H1 (cell line): ENCODE results near the gene GOLPH3L. TPM values are rescaled to one million over a fixed set of nuclear protein-coding genes. Genes with fewer than 3 reads are reported as not detected.

Experiments
- ATF3 ChIP-seq: IDR thresholded peaks from 2 replicates; pipeline ENCODE4 v1.6.1; 2011; ENCODE audit warnings: low read depth, mild to moderate bottlenecking, low read length; ENCODE audit not compliant: insufficient read depth
- CHD7 ChIP-seq: fragments of 300-600 bp; sonication (generic); IDR thresholded peaks from 2 replicates; pipeline ENCODE4 v1.7.1; 2012; ENCODE audit warnings: low read length, moderate library complexity, mild to moderate bottlenecking, inconsistent platforms; ENCODE audit not compliant: insufficient replicate concordance
- CTCF ChIP-seq, 3 experiments: IDR thresholded peaks; 1 replicate in 2 of 3; 2 replicates in 1 of 3; pipeline versions ENCODE4 v1.5.1 to v1.6.1; 2011; ENCODE audit warnings: low read length in 3 of 3, mild to moderate bottlenecking in 3 of 3, inconsistent platforms in 2 of 3, low read depth in 1 of 3, moderate library complexity in 1 of 3; ENCODE audit not compliant: insufficient read depth in 1 of 3; ENCODE audit errors: control extremely low read depth in 1 of 3
- HDAC6 ChIP-seq: IDR thresholded peaks from one replicate; pipeline ENCODE4 v1.7.1; 2012; ENCODE audit warnings: low read depth, mild to moderate bottlenecking, inconsistent platforms, low read length, moderate library complexity
- USF2 ChIP-seq: IDR thresholded peaks from 2 replicates; pipeline ENCODE4 v1.6.1; 2011; ENCODE audit warnings: low read length, improper control_type of control experiment
- polyA plus RNA-seq, 7 experiments: library from polyadenylated mRNA; depleted of rRNA in 3 of 7; stranded (reverse) in 5 of 7; unstranded in 2 of 7; fragments of >200 nt in 5 of 7; fragments of 200-250 nt in 2 of 7; gene quantifications; 1 replicate in 5 of 7; 2 replicates in 1 of 7; 4 replicates in 1 of 7; pipeline versions ENCODE4 v1.2.1 to v1.2.3, GENCODE V29; 2011 to 2013; ENCODE audit warnings: missing spikeins in 2 of 7, mixed read lengths in 2 of 7
- total RNA-seq: library from RNA; stranded (reverse); fragmentation: NEBNext Ultra II Directional; extraction: Animal tissue kit (Norgen Biotek cat#: 25700); gene quantifications from 2 replicates; pipeline ENCODE4 v1.2.1, GENCODE V29; 2021

Gene GOLPH3L
- total and polyA plus RNA-seq, 2 of the 8 experiments (the other 6 are each of a cell fraction or from before 2014, with no cell fraction given), result 13.3 to 40.8 TPM

GRCh38 chr1:150629115-150629928, 67.6 kb downstream of the GOLPH3L start, which contains the start of gene ENSA (continued):
- no peak for TF ChIP-seq CTCF (IDR thresholded peaks at IDR 0.05; ENCODE audit: control extremely low read depth in 1 of 3, insufficient read depth in 1 of 3, low read depth in 1 of 3, low read length in 3 of 3)
- no peak for TF ChIP-seq CHD7
- no peak for TF ChIP-seq USF2
- no peak for TF ChIP-seq ATF3
- TF ChIP-seq HDAC6, result no peak
